Measurements from ENCODE around the gene FBXO10.

The FBXO10 gene
- total RNA-seq: 1.9 to 2.5 (median 1.9) reads per million in 3 donors

DNA sequence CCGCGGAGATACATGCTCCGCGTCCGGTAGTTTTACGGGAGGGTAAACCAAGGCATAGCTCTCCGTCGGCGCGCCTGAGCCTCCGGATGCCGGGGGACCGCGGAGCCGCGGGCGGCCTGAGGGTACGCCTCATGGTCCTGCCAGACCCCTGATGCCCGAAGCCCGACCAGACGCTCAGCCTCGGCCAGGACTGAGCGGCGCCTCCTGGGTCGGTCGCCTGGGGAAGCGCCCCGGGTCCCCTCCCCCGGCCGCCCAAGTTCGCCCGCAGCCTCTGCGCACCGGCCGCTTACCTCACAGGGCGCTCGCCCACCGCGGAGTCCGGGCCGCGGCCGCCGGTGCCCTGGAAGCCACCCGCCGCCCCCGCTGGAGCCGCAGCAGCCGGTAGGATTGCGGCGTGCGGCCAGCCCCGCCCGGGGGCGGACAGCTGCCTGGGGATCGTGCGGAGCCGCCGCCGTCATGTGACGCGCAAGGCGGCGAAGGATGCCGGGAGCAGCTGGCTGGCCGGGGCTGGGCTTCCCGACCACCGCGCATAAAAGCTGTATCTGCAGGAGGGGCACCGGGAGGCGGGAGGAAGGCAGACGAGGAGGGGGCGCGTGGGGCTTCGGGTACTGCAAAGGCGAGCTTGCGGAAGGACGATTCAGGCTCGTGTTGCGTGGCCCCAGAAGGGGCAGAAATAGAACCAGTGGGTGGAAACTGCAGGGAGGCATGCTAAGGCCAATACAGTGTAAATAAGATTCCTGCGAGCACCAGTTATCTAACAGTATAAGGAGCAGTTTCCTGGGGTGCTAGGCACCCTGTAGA, at the start of gene FBXO10:
FBXO10 (minus strand) TSS at position 460 of the 801 bp plus-strand sequence. CDS start 34,612 bp downstream, outside the sequence.
- Histone ChIP-seq H3K36me3 (ENCODE audit: control insufficient read depth, insufficient read depth, low read length) (no peaks in the 10 kb centered on the region), H3K4me3 (ENCODE audit: insufficient read depth, low read depth, low read length, poor library complexity, severe bottlenecking) (peak within 1 kb of the TSS; percentile 68), H3K27me3 (replicated peaks; ENCODE audit: control insufficient read depth, insufficient read depth, low read length, poor library complexity, severe bottlenecking) (no peaks in the 10 kb centered on the region), H3K9me3 (ENCODE audit: control insufficient read depth, low read length) (no peaks in the 10 kb centered on the region), H3K27ac (ENCODE audit: insufficient read depth, low read length, poor library complexity, severe bottlenecking) (no peak within 1 kb of the TSS), H3K4me1 (ENCODE audit: control insufficient read depth, insufficient read depth, low read length, poor library complexity, severe bottlenecking) (peaks cover 4% of the 10 kb centered on the region)
- DNase-seq: peak; percentile 8 to 32 (median 18)

DNA sequence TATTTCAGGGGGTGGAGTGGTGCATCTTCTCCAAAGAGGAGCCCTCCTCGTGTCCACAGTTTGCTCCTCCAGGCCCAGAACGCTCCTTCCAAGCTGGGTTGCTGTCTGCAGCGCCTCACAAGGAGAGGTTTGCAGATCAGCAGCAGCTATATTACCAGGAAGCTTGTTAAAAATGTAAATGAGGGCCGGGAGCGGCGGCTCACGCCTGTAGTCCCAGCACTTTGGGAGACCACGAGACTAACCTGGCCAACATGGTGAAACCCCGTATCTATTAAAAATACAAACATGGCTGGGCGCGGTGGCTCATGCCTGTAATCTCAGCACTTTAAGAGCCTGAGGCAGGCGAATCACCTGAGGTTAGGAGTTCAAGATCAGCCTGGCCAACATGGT, 49.6 kb upstream of the FBXO10 start:
- no peaks in the 10 kb centered on the region for H3K9me3 ChIP-seq (ENCODE audit: control insufficient read depth, low read length)
- H3K36me3 ChIP-seq (ENCODE audit: control insufficient read depth, insufficient read depth, low read length): no peaks in the 10 kb centered on the region
- DNase-seq: no peak
- no peaks in the 10 kb centered on the region for H3K4me1 ChIP-seq (ENCODE audit: control insufficient read depth, insufficient read depth, low read length, poor library complexity, severe bottlenecking)
- no peak overlapping the region for H3K27ac ChIP-seq (ENCODE audit: insufficient read depth, low read length, poor library complexity, severe bottlenecking)
- no peaks in the 10 kb centered on the region for H3K27me3 ChIP-seq (replicated peaks; ENCODE audit: control insufficient read depth, insufficient read depth, low read length, poor library complexity, severe bottlenecking)
- no peak overlapping the region for H3K4me3 ChIP-seq (ENCODE audit: insufficient read depth, low read depth, low read length, poor library complexity, severe bottlenecking)

DNA sequence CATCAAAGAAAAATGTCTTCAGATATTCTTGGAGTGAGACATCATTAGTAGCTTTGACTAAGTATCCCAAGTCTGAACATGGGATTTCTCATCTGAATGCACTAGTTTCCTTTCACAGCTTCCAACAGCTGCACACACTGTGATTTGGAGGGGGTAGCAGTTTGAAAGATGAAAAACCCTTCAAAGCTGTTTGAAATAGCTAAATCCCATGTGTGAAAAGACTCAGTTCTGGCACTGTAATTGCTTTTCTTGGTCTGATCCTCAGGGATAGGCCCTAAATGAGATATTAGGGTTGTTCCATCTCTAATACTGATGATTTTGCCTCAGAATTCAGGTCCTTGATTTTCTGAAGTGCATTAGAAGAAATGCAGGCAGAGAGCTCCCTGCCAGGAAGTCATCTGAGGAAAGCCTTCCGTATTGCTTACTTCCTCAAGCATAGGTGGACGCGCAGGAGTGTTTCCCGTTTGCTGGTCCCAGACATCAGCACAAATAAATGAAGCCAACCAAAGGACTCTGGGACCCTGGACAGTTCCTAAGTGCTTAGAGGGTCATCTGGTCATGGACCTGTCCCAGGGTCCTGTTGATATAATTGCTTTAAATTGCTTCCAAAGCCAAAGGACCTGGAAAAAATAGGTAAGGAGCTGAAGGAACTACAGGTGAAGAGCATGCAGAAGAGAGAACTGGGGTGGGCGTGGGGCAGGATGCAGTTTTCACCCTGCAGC, 49.0 kb upstream of the FBXO10 start:
- no peak overlapping the region for H3K27ac ChIP-seq (ENCODE audit: insufficient read depth, low read length, poor library complexity, severe bottlenecking)
- H3K4me1 ChIP-seq (ENCODE audit: control insufficient read depth, insufficient read depth, low read length, poor library complexity, severe bottlenecking): no peaks in the 10 kb centered on the region
- no peak overlapping the region for H3K4me3 ChIP-seq (ENCODE audit: insufficient read depth, low read depth, low read length, poor library complexity, severe bottlenecking)
- no peaks in the 10 kb centered on the region for H3K36me3 ChIP-seq (ENCODE audit: control insufficient read depth, insufficient read depth, low read length)
- no peaks in the 10 kb centered on the region for H3K9me3 ChIP-seq (ENCODE audit: control insufficient read depth, low read length)
- no peak for DNase-seq
- no peaks in the 10 kb centered on the region for H3K27me3 ChIP-seq (replicated peaks; ENCODE audit: control insufficient read depth, insufficient read depth, low read length, poor library complexity, severe bottlenecking)

GRCh38 chr9:37624073-37624472, 47.9 kb upstream of the FBXO10 start:
- Histone ChIP-seq H3K27ac (ENCODE audit: insufficient read depth, low read length, poor library complexity, severe bottlenecking) (no peak overlapping the region), H3K9me3 (ENCODE audit: control insufficient read depth, low read length) (no peaks in the 10 kb centered on the region), H3K27me3 (replicated peaks; ENCODE audit: control insufficient read depth, insufficient read depth, low read length, poor library complexity, severe bottlenecking) (no peaks in the 10 kb centered on the region), H3K36me3 (ENCODE audit: control insufficient read depth, insufficient read depth, low read length) (no peaks in the 10 kb centered on the region), H3K4me1 (ENCODE audit: control insufficient read depth, insufficient read depth, low read length, poor library complexity, severe bottlenecking) (no peaks in the 10 kb centered on the region), H3K4me3 (ENCODE audit: insufficient read depth, low read depth, low read length, poor library complexity, severe bottlenecking) (no peak overlapping the region)
- no peak for DNase-seq

DNA sequence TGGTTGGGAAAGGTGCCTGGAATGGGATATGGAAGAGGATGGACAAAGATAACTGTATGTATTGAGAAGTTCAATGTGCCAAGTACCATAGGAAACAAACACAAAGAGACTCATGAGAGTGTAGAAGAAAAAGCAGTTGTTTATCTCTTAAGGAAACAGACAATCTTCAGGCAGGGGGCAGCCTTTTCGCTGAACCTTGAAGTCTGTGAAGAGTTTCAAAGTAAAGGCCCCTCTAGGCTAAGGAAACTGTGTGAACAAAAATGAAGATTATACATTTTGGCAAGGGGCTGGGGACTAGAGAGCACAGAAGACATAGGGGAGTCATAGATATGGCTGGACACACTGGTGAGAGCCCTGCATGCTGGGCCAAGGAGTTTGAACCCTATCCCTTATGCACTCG, 47.1 kb upstream of the FBXO10 start:
- no peaks in the 10 kb centered on the region for H3K9me3 ChIP-seq (ENCODE audit: control insufficient read depth, low read length)
- no peaks in the 10 kb centered on the region for H3K36me3 ChIP-seq (ENCODE audit: control insufficient read depth, insufficient read depth, low read length)
- no peak overlapping the region for H3K4me3 ChIP-seq (ENCODE audit: insufficient read depth, low read depth, low read length, poor library complexity, severe bottlenecking)
- no peak for DNase-seq
- H3K4me1 ChIP-seq (ENCODE audit: control insufficient read depth, insufficient read depth, low read length, poor library complexity, severe bottlenecking): no peaks in the 10 kb centered on the region
- no peak overlapping the region for H3K27ac ChIP-seq (ENCODE audit: insufficient read depth, low read length, poor library complexity, severe bottlenecking)
- H3K27me3 ChIP-seq (replicated peaks; ENCODE audit: control insufficient read depth, insufficient read depth, low read length, poor library complexity, severe bottlenecking): no peaks in the 10 kb centered on the region

DNA sequence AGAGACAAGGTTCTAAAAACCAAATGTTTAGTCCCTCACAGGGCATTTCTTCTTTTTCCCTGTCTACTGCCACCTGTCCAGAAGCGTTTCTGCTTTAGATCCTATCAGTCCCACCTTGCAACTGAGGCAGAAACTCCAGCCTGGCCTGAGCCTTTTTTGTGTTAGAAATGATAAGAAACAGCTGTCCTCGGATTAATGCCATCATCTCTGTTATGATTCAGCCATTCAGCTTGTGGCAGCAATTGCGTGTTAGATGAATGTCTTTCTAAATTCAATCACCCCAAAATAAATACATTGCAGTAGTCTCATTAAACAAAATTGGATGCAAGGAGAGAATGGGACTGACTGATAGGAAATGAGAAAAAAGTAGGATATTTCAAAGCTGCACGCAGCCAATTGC, 46.3 kb upstream of the FBXO10 start:
- no peaks in the 10 kb centered on the region for H3K36me3 ChIP-seq (ENCODE audit: control insufficient read depth, insufficient read depth, low read length)
- H3K4me1 ChIP-seq (ENCODE audit: control insufficient read depth, insufficient read depth, low read length, poor library complexity, severe bottlenecking): no peaks in the 10 kb centered on the region
- H3K9me3 ChIP-seq (ENCODE audit: control insufficient read depth, low read length): no peaks in the 10 kb centered on the region
- no peak overlapping the region for H3K4me3 ChIP-seq (ENCODE audit: insufficient read depth, low read depth, low read length, poor library complexity, severe bottlenecking)
- DNase-seq: no peak
- H3K27ac ChIP-seq (ENCODE audit: insufficient read depth, low read length, poor library complexity, severe bottlenecking): no peak overlapping the region
- H3K27me3 ChIP-seq (replicated peaks; ENCODE audit: control insufficient read depth, insufficient read depth, low read length, poor library complexity, severe bottlenecking): no peaks in the 10 kb centered on the region

DNA sequence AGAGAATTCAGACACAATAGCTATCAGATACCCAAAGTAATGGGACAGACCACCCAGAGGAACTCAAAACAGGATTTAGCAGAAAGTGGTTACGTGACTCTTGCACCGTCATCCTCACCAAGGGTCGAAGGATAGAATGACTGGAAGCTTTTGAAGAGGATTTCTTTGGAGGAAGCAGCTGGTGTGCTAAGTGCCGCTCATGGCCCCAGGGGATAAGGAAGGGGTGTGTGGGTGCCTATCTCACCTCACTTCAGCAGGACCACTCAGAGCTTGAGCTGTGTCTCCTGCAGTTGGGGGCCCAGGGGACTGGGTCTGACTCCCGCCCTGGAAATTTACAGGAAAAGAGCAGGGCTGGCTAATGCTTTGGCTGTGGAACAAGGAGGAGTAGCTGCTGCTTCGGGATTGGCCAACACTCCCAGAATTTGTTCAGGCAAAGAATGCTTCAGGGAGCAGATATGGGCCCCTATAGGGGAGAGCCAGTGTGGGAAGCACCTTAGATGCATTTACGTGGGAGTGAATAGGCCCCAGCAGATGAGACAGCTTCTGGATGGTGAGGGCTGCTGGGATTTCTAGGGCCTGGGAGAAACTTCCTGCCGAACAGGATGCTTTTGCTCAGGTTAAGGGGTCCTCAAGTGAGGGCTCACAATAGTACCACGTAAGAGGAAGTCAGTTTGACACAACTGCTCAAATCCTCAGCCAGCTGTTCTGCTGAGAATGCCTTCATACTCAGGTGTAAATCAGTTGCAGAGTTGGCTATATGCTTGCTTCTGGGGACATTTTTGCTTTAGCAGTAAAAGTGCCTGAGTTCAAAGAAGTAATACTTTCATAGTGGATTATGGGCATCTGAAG, 45.3 kb upstream of the FBXO10 start:
- H3K27me3 ChIP-seq (replicated peaks; ENCODE audit: control insufficient read depth, insufficient read depth, low read length, poor library complexity, severe bottlenecking): no peaks in the 10 kb centered on the region
- no peak for DNase-seq
- H3K4me3 ChIP-seq (ENCODE audit: insufficient read depth, low read depth, low read length, poor library complexity, severe bottlenecking): no peak overlapping the region
- no peak overlapping the region for H3K27ac ChIP-seq (ENCODE audit: insufficient read depth, low read length, poor library complexity, severe bottlenecking)
- H3K4me1 ChIP-seq (ENCODE audit: control insufficient read depth, insufficient read depth, low read length, poor library complexity, severe bottlenecking): no peaks in the 10 kb centered on the region
- H3K9me3 ChIP-seq (ENCODE audit: control insufficient read depth, low read length): no peaks in the 10 kb centered on the region
- no peaks in the 10 kb centered on the region for H3K36me3 ChIP-seq (ENCODE audit: control insufficient read depth, insufficient read depth, low read length)

DNA sequence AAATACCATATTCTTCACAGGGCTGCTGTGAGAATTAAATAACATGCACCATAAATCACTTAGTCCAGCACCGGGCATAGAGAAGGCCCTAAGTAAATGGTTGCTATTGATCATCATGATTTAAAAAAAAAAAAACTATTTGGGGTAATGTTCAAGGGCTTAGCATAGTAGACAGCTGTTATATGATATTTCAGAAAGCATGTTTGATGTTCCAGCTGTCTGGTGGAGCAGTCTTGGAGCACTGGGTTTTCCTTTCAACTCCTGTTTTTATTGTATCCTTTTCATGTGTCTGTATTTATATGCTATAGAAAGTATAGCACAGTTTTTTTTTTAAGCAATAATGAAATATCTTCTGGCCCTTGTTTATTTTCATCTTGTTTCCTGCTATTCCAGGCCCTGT, 44.2 kb upstream of the FBXO10 start:
- no peaks in the 10 kb centered on the region for H3K36me3 ChIP-seq (ENCODE audit: control insufficient read depth, insufficient read depth, low read length)
- no peaks in the 10 kb centered on the region for H3K27me3 ChIP-seq (replicated peaks; ENCODE audit: control insufficient read depth, insufficient read depth, low read length, poor library complexity, severe bottlenecking)
- no peak overlapping the region for H3K4me3 ChIP-seq (ENCODE audit: insufficient read depth, low read depth, low read length, poor library complexity, severe bottlenecking)
- H3K4me1 ChIP-seq (ENCODE audit: control insufficient read depth, insufficient read depth, low read length, poor library complexity, severe bottlenecking): no peaks in the 10 kb centered on the region
- no peak overlapping the region for H3K27ac ChIP-seq (ENCODE audit: insufficient read depth, low read length, poor library complexity, severe bottlenecking)
- no peaks in the 10 kb centered on the region for H3K9me3 ChIP-seq (ENCODE audit: control insufficient read depth, low read length)
- no peak for DNase-seq

DNA sequence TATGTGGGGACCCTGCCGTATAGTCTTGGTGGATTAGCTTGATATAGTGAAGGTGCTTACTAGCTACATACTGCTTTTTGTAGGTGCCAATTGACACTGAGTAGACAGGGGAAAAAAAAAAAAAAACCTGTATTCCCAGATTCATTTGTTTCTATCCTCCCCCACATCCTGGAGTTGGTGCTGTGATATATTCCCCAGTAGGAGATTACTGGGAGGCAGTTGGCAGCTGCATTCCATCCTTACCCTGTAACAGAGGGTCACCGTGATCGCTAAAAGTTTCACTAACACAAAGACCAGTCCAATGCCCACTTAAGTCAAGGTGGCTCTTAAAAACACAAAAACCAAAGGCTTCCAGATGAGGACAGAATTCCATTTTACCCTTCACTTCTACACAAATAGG, 43.6 kb upstream of the FBXO10 start:
- no peaks in the 10 kb centered on the region for H3K36me3 ChIP-seq (ENCODE audit: control insufficient read depth, insufficient read depth, low read length)
- H3K9me3 ChIP-seq (ENCODE audit: control insufficient read depth, low read length): no peaks in the 10 kb centered on the region
- H3K27me3 ChIP-seq (replicated peaks; ENCODE audit: control insufficient read depth, insufficient read depth, low read length, poor library complexity, severe bottlenecking): no peaks in the 10 kb centered on the region
- no peaks in the 10 kb centered on the region for H3K4me1 ChIP-seq (ENCODE audit: control insufficient read depth, insufficient read depth, low read length, poor library complexity, severe bottlenecking)
- no peak for DNase-seq
- H3K27ac ChIP-seq (ENCODE audit: insufficient read depth, low read length, poor library complexity, severe bottlenecking): no peak overlapping the region
- H3K4me3 ChIP-seq (ENCODE audit: insufficient read depth, low read depth, low read length, poor library complexity, severe bottlenecking): no peak overlapping the region
